GM23248 (cell line): ENCODE measurements around the gene ABLIM2.

ENCODE experiments used
- EZH2 ChIP-seq: fragments of 200-600 bp; sonication (generic); IDR thresholded peaks from 2 replicates; pipeline ENCODE4 v1.6.1; 2018; ENCODE audit warnings: antibody characterized with exemption, mild to moderate bottlenecking; ENCODE audit not compliant: insufficient read depth, poor library complexity, severe bottlenecking
- EZH2phosphoT487 ChIP-seq: fragments of 200-600 bp; sonication (generic); IDR thresholded peaks from 2 replicates; pipeline ENCODE4 v1.6.1; 2018; ENCODE audit warnings: antibody characterized with exemption, moderate library complexity, mild to moderate bottlenecking, low read depth; ENCODE audit not compliant: insufficient read depth

DNA sequence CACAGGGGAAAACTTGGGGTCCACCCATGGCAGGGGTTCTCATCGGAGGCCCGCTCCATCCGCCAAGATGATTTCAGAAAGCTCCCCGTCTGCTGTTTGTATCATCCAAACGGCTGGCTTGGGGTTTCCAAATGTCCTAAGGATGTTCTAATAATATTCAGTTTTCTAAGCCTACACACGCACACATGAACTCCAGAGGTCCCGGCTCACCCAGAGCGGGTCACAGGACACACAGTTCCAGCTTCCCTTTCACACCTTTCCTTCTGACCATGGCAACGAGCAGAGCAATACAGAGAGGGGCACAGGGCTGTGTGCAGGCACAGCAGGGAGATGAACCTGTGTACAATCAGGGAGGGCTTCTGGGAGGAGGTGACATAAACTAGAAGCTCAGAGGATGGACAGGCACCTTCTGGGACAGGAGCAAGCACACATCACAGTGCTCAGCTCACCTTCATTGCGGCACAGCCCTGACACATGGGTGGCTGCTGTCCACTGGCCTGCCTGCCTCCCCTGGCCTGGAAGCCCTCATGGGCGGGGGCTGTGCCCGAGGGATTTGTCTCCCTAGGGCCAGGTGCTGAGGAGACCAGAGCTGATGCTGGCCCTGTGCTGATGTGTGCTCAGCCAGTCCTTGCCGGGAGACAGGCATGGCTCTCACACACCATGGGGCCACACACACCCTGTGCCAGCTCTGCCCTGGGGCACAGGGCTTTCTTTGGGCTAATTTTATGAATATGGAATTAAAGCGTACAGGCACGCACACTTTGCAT, 44.8 kb downstream of the ABLIM2 start:
- TF ChIP-seq EZH2phosphoT487 (no peak), EZH2 (no peak)
